PC-3 (cell line): Measurements from ENCODE around the gene ERBB2. TPM values are rescaled to one million over a fixed set of nuclear protein-coding genes. Genes with fewer than 3 reads are reported as not detected.

Experiments
- ATAC-seq: fragments of 200-7000 bp; cut with Tn5 transposase; 2 replicates; pipeline ENCODE4 v1.9.1; 2020; ENCODE audit warnings: mild to moderate bottlenecking, moderate library complexity
- BruUV-seq: library from RNA; stranded (reverse); fragments of 400-500 nt; replicated peaks from 2 replicates; lab custom pipeline; 2021; lab: Mats Ljungman, UMichigan
- CTCF ChIA-PET: fragments of 300-600 bp; sonication (Branson Sonifier 250); formaldehyde crosslinking; loops from one replicate; lab custom pipeline; 2022; ENCODE audit warnings: antibody characterized with exemption; lab: Charles Lee
- POLR2A ChIA-PET: fragments of 300-600 bp; sonication (Branson Sonifier 250); formaldehyde crosslinking; loops from one replicate; lab custom pipeline; 2022; ENCODE audit warnings: antibody characterized with exemption; ENCODE audit not compliant: unreplicated experiment; lab: Charles Lee
- DNase-seq: peaks from one replicate; pipeline ENCODE4 v3.0.0-alpha.2; 2015
- H2AFZ ChIP-seq: fragments of 300-600 bp; sonication (generic); 2 replicates; pipeline ENCODE4 v1.6.0; 2016; ENCODE audit warnings: antibody characterized with exemption, low read length
- H3F3A ChIP-seq: fragments of 300-600 bp; sonication (generic); one replicate; pipeline ENCODE4 v1.6.0; 2017; ENCODE audit warnings: antibody characterized with exemption, low read length, control low read depth, mild to moderate bottlenecking; ENCODE audit not compliant: unreplicated experiment
- H3K27ac ChIP-seq: fragments of 300-600 bp; sonication (generic); 2 replicates; pipeline ENCODE4 v1.5.1; 2016; ENCODE audit warnings: mild to moderate bottlenecking, low read length
- H3K27me3 ChIP-seq: fragments of 300-600 bp; sonication (generic); 2 replicates; pipeline ENCODE4 v1.6.1; 2016; ENCODE audit warnings: low read length, mixed read lengths
- H3K36me3 ChIP-seq: fragments of 300-600 bp; sonication (generic); 2 replicates; pipeline ENCODE4 v1.6.1; 2016; ENCODE audit warnings: low read depth, mixed run types, low read length, mixed read lengths
- H3K4me1 ChIP-seq: fragments of 300-600 bp; sonication (generic); 2 replicates; pipeline ENCODE4 v1.5.1; 2016; ENCODE audit warnings: low read length; ENCODE audit not compliant: insufficient read depth
- H3K4me2 ChIP-seq: fragments of 300-600 bp; sonication (generic); 2 replicates; pipeline ENCODE4 v1.6.0; 2016; ENCODE audit warnings: low read length
- H3K4me3 ChIP-seq: fragments of 300-600 bp; sonication (generic); 2 replicates; pipeline ENCODE4 v1.5.1; 2016; ENCODE audit warnings: mild to moderate bottlenecking, low read length, mixed read lengths
- H3K79me2 ChIP-seq: fragments of 300-600 bp; sonication (generic); 2 replicates; pipeline ENCODE4 v1.6.1; 2017; ENCODE audit warnings: low read length, mixed read lengths
- H3K9ac ChIP-seq: fragments of 300-600 bp; sonication (generic); 2 replicates; pipeline ENCODE4 v1.6.0; 2016; ENCODE audit warnings: mild to moderate bottlenecking, low read length
- H3K9me2 ChIP-seq: fragments of 300-600 bp; sonication (generic); replicated peaks from 2 replicates; pipeline ENCODE4 v1.6.1; 2016; ENCODE audit warnings: mixed run types, low read length, mixed read lengths
- H3K9me3 ChIP-seq: fragments of 300-600 bp; sonication (generic); 2 replicates; pipeline ENCODE4 v1.6.1; 2016; ENCODE audit warnings: low read length, mixed read lengths
- H4K20me1 ChIP-seq: fragments of 300-600 bp; sonication (generic); 2 replicates; pipeline ENCODE4 v1.6.1; 2016; ENCODE audit warnings: low read length, mixed read lengths
- EZH2 ChIP-seq: fragments of 300-600 bp; sonication (generic); IDR thresholded peaks from one replicate; pipeline ENCODE4 v1.6.1; 2017; ENCODE audit warnings: antibody characterized with exemption, mild to moderate bottlenecking, low read length; ENCODE audit not compliant: unreplicated experiment
- EZH2phosphoT487 ChIP-seq: fragments of 300-600 bp; sonication (generic); IDR thresholded peaks from 2 replicates; pipeline ENCODE4 v1.6.1; 2018; ENCODE audit warnings: mild to moderate bottlenecking, antibody characterized with exemption, low read length, borderline replicate concordance
- intact Hi-C: fragments of 100-400 bp; cut with micrococcal nuclease; formaldehyde crosslinking; loops from 2 replicates; pipeline ENCODE4 v1.9.0; 2023
- total RNA-seq: library from RNA; depleted of rRNA; stranded (reverse); fragments of >200 nt; gene quantifications from 2 replicates; pipeline ENCODE4 v1.2.3, GENCODE V29; 2014
- TF ChIP-seq, protein P1 (sequence below): fragments of 300-600 bp; sonication (generic); conservative IDR thresholded peaks from 2 replicates; pipeline ENCODE4 v1.5.1; 2017; ENCODE audit warnings: antibody characterized with exemption, low read depth, mild to moderate bottlenecking, low read length

The ERBB2 gene
- total RNA-seq, 1 experiment from 2014 or later = 36.2 TPM

DNA sequence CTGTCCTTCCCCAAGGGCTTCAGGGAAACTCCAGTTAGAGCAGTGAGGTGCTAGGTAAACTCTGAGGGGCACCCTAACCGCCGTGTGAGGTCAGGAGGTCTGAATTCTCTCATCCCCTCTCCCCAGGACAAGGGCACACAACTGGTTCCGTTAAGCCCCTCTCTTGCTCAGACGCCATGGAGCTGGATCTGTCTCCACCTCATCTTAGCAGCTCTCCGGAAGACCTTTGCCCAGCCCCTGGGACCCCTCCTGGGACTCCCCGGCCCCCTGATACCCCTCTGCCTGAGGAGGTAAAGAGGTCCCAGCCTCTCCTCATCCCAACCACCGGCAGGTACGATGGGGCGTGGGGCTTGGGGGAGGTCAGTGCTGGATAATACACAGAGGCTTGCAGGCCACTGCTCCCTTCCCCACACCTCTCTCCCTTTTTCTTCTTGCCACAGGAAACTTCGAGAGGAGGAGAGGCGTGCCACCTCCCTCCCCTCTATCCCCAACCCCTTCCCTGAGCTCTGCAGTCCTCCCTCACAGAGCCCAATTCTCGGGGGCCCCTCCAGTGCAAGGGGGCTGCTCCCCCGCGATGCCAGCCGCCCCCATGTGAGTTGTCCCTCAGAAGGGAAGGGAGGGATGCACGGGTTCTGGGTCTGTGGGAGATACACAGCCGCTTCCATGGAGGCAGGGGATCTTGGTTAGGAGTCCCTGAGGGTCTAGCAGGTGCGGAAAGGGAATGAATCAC is 42.4 kb downstream of the ERBB2 start:
- no peak for DNase-seq
- Histone ChIP-seq H3K27ac (no peak overlapping the region), H3K27me3 (no peaks in the 10 kb centered on the region), H3K9me2 (no peaks in the 10 kb centered on the region), H3K36me3 (no peaks in the 10 kb centered on the region; the same call in 1 of the 2 replicates), H3K9ac (no peak overlapping the region), H3K4me1 (peaks cover 20% of the 10 kb centered on the region), H3K4me3 (no peak overlapping the region), H3F3A (no peaks in the 10 kb centered on the region), H3K9me3 (no peaks in the 10 kb centered on the region), H2AFZ (no peak overlapping the region), H3K79me2 (peaks cover 16% of the 10 kb centered on the region; the same call in 1 of the 2 replicates), H4K20me1 (peaks cover 5% of the 10 kb centered on the region; the same call in 1 of the 2 replicates), H3K4me2 (no peak overlapping the region)
- POLR2A ChIA-PET = no interaction called here
- no peak for ATAC-seq
- no TSS peak for BruUV-seq
- no peak for TF ChIP-seq EZH2phosphoT487
- TF ChIP-seq EZH2 = no peak
- TF ChIP-seq, protein P1, sequence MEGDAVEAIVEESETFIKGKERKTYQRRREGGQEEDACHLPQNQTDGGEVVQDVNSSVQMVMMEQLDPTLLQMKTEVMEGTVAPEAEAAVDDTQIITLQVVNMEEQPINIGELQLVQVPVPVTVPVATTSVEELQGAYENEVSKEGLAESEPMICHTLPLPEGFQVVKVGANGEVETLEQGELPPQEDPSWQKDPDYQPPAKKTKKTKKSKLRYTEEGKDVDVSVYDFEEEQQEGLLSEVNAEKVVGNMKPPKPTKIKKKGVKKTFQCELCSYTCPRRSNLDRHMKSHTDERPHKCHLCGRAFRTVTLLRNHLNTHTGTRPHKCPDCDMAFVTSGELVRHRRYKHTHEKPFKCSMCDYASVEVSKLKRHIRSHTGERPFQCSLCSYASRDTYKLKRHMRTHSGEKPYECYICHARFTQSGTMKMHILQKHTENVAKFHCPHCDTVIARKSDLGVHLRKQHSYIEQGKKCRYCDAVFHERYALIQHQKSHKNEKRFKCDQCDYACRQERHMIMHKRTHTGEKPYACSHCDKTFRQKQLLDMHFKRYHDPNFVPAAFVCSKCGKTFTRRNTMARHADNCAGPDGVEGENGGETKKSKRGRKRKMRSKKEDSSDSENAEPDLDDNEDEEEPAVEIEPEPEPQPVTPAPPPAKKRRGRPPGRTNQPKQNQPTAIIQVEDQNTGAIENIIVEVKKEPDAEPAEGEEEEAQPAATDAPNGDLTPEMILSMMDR = no peak
- CTCF ChIA-PET = no interaction called here
- intact Hi-C loops = no loop called here

DNA sequence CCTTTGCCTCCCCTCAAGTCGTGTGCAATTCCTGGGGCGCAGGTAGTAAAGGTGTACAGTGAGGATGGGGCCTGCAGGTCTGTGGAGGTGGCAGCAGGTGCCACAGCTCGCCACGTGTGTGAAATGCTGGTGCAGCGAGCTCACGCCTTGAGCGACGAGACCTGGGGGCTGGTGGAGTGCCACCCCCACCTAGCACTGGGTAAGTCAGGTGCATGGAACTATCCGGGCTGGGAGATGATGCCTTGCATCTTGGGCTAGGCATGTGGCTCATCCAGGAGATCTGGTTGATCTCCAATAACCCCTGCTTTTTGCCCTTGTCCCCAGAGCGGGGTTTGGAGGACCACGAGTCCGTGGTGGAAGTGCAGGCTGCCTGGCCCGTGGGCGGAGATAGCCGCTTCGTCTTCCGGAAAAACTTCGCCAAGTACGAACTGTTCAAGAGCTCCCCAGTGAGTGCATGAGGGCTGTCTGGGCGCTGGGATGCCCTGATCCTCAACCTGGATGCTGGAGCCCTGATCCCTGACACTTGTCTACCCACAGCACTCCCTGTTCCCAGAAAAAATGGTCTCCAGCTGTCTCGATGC is 43.1 kb downstream of the ERBB2 start:
- H3K79me2 ChIP-seq = peaks cover 16% of the 10 kb centered on the region; the same call in 1 of the 2 replicates
- no peak overlapping the region for H3K4me3 ChIP-seq
- H3K9ac ChIP-seq = no peak overlapping the region
- ATAC-seq (no peak), DNase-seq (no peak)
- ChIA-PET POLR2A (no interaction called here), CTCF (no interaction called here)
- TF ChIP-seq EZH2phosphoT487 = no peak
- no peaks in the 10 kb centered on the region for H3F3A ChIP-seq
- peaks cover 5% of the 10 kb centered on the region; the same call in 1 of the 2 replicates for H4K20me1 ChIP-seq
- no peak overlapping the region for H3K27ac ChIP-seq
- H3K4me1 ChIP-seq = peaks cover 20% of the 10 kb centered on the region
- H3K9me3 ChIP-seq = no peaks in the 10 kb centered on the region
- no peak overlapping the region for H2AFZ ChIP-seq
- no peaks in the 10 kb centered on the region; the same call in 1 of the 2 replicates for H3K36me3 ChIP-seq
- no peak overlapping the region for H3K4me2 ChIP-seq
- H3K9me2 ChIP-seq = no peaks in the 10 kb centered on the region
- intact Hi-C loops = no loop called here
- BruUV-seq = no TSS peak
- no peaks in the 10 kb centered on the region for H3K27me3 ChIP-seq

DNA sequence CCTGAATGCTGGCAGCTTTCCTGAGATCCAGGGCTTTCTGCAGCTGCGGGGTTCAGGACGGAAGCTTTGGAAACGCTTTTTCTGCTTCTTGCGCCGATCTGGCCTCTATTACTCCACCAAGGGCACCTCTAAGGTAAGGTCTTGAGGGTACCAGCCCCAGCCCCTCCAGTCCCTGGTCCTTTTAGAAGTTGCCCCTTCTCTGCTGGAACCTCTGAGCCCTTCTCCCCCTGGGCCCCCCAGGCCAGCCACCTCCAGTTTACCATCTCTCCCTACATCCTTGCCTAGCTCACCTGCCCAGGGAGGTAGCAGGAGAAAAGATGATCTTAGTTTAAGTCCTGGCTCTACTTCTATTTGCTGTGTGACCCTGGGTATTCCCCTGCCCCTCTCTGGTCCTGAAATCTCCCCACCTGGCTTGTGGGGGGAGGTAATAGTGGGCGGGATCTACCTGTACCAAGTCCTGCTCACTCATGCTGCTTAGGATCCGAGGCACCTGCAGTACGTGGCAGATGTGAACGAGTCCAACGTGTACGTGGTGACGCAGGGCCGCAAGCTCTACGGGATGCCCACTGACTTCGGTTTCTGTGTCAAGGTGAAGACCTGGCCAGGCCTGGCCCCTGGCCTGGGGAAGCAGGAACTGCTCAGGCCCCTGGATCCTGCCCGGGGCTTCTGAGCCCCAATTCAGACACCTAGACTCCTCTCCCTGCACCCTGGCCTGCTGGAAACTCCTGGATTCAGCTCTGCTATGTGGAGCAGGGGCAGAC is 44.4 kb downstream of the ERBB2 start:
- no peak overlapping the region for H3K9ac ChIP-seq
- no peaks in the 10 kb centered on the region for H3K9me3 ChIP-seq
- peaks cover 16% of the 10 kb centered on the region; the same call in 1 of the 2 replicates for H3K79me2 ChIP-seq
- H3K4me1 ChIP-seq = peaks cover 20% of the 10 kb centered on the region
- ChIA-PET CTCF (no interaction called here), POLR2A (no interaction called here)
- H3F3A ChIP-seq = no peaks in the 10 kb centered on the region
- DNase-seq (no peak), ATAC-seq (no peak)
- no peak overlapping the region for H2AFZ ChIP-seq
- intact Hi-C loops = no loop called here
- no peak overlapping the region for H3K27ac ChIP-seq
- peaks cover 5% of the 10 kb centered on the region; the same call in 1 of the 2 replicates for H4K20me1 ChIP-seq
- no peaks in the 10 kb centered on the region for H3K27me3 ChIP-seq
- no peaks in the 10 kb centered on the region; the same call in 1 of the 2 replicates for H3K36me3 ChIP-seq
- no peaks in the 10 kb centered on the region for H3K9me2 ChIP-seq
- no peak for TF ChIP-seq EZH2phosphoT487
- H3K4me2 ChIP-seq = no peak overlapping the region
- no TSS peak for BruUV-seq
- no peak overlapping the region for H3K4me3 ChIP-seq
